HPDE6-E6E7 (cell line): ENCODE results near the gene LGSN.
"Not testable (repeated sequence)": the region's sequence is repeated elsewhere in the genome, so short reads cannot be mapped to it uniquely, and the experiment has no call there.

ENCODE experiments used
- DNase-seq: peaks from one replicate; pipeline ENCODE4 v3.0.0; 2011; ENCODE audit warnings: missing footprints; ENCODE audit errors: extremely low spot score

LGSN gene, protein sequence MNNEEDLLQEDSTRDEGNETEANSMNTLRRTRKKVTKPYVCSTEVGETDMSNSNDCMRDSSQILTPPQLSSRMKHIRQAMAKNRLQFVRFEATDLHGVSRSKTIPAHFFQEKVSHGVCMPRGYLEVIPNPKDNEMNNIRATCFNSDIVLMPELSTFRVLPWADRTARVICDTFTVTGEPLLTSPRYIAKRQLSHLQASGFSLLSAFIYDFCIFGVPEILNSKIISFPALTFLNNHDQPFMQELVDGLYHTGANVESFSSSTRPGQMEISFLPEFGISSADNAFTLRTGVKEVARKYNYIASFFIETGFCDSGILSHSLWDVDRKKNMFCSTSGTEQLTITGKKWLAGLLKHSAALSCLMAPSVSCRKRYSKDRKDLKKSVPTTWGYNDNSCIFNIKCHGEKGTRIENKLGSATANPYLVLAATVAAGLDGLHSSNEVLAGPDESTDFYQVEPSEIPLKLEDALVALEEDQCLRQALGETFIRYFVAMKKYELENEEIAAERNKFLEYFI

DNA sequence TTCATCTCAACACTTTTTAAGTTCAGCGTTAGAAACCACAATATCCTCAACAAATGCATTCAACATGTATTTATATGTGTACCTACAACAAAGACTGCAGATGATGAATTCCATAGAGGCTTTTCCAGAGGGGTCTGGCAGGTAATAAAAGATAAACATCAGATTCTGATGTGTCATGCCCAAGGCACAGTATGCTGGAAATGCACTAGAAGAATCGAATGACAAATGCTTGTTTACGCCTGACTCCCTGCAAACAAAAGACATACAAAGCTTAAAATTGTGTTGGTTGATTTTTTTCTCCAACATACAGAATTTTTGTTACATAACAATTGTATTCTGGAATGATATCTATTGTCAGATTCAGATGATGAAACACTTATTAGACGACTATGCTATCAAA is at the start of gene LGSN:
LGSN (minus strand) TSS at position 45 of the 400 bp plus-strand sequence; CDS start at position 5, 40 bp downstream.
- no peak for DNase-seq

DNA sequence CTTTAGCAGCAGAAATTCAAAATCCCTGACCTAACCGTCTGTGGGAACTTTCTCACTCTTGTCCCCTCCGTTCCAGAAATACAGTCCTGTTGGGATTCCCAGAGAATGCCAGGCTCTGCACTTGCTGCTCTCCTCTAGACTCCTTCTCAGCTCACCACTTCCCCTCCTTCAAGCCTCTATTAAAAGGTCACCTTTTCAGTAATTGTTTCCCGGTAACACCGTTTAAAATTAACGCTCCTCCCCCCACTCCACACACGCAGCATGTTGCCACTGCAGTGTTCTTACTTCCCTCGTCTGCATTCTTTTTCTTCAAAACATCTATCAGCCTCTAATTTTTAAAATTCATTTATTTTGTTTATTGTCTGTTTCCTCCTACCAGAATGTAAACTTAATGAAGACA is 48.6 kb upstream of the LGSN start:
- no peak for DNase-seq

DNA sequence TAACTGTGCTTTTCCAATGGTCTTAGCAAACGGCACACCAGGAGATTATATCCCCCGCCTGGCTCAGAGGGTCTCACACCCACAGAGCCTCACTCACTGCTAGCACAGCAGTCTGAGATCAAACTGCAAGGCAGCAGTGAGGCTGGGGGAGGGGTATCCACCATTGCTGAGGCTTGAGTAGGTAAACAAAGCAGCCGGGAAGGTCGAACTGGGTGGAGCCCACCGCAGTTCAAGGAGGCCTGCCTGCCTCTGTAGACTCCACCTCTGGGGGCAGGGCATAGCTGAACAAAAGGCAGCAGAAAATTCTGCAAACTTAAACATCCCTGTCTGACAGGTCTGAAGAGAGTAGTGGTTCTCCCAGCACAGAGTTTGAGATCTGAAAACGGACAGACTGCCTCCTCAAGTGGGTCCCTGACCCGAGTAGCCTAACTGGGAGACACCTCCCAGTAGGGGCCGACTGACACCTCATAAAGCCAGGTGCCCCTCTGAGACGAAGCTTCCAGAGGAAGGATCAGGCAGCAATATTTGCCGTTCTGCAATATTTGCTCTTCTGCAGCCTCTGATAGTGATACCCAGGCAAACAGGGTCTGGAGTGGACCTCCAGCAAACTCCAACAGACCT is 42.8 kb upstream of the LGSN start:
- not testable (repeated sequence) for DNase-seq

DNA sequence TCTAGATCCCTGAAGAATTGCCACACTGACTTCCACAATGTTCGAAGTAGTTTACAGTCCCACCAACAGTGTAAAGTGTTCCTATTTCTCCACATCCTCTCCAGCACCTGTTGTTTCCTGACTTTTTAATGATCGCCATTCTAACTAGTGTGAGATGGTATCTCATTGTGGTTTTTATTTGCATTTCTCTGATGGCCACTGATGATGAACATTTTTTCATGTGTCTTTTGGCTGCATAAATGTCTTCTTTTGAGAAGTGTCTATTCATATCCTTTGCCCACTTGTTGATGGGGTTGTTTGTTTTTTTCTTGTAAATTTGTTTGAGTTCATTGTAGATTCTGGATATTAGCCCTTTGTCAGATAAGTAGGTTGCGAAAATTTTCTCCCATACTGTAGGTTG is 37.6 kb upstream of the LGSN start:
- DNase-seq = not testable (repeated sequence)

DNA sequence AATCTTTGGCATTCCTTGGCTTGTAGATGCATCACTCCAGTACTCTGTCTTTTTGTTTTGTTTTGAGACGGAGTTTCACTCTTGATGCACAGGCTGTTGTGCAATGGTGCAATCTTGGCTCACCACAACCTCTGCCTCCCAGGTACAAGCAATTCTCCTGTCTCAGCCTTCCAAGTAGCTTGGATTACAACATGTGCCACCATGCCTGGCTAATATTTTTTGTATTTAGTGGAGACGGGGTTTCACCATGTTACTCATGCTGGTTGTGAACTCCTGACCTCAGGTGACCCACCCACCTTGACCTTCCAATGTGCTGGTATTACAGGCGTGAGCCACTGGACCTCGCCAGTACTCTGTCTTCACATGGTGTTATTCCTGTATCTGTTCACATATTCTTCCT is 35.8 kb upstream of the LGSN start:
- no peak for DNase-seq

DNA sequence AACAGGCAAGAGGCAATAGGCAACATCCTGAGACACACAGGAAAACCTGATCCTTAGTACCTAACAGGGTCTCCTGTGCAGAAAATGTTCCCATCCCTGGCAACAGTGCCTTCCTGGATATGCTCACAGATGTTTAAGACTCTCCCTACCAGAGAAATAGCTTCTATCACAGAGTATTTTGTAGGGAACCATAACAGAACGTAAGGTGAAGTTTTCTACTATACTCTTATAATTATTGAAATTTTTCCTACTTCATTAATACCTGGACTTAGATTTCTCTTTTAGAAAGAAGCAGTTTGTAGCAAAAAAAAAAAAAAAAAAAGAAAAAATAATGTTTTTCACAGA is 33.5 kb upstream of the LGSN start:
- no peak for DNase-seq

DNA sequence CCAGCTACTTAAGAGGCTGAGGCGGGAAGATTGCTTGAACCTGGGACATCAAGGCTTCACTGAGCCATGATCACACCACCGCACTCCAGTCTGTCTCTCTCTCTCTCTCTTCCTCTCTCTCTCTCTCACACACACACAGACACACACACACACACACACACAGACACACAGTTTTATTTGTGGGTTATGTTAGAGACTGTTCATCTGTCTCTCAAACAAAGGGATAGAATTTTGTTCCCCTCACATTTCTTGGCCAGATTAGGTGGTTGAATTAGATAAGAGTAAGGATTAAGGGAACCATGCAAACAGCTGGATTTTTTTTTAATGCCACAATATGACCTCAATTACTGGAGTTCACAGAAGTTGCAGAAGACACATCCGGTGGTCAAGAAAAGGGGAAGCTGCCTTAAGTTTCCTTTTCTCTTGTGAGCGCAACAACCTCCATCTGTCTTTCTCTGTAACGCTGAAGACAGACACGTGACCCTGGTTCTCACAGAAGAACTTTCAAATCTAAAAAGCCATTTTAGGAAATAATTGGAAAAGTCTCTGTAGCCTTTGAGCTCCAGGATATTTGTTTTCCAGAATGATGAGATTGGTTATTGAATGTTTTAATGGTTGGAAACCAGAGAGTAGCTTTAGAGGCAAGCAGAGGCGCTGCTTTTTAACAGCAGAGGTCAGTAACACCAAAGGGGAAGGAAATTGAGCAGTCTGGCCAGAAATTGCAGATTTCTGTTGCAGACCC is 32.9 kb upstream of the LGSN start:
- peak; percentile 21 for DNase-seq

DNA sequence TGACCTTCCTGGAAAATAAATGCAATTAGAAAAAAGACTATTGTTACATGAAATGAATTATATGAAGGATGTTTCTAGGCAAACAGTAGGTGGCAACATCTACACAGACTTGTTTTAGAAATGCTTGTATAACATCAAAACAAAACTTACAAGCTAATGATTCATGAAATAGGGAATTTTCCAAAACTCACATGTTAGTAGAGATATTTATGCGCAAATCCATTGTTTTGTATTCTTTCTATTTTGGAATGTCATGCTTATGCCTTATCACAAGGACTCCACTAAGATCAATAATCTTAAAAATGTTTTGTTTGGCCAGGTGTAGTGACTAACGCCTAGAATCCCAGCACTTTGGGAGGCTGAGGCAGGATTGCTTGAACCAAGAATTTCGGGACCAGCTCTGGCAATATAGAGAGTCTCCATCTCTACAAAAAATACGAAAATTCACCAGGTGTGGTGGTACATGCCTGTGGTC is 32.3 kb upstream of the LGSN start:
- DNase-seq = peak; percentile 10

DNA sequence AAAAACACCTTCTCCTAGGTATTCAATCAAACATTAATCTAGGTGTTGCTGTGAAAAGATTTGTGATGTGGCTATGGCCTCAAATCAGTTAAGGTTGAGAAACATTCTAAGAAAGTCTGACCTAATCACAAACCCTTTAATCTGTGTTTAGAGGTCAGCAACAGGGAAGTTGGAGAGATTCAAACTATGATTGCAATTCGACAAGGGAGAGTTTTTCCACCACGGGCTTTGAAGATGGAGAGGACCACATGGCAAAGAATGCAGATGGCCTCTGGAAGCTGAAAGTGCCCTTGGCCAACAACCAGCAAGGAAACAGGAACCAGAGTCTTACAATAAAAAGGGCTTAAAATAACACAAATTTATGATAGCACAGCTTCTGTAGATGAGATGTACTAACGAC is 29.6 kb upstream of the LGSN start:
- DNase-seq = no peak

DNA sequence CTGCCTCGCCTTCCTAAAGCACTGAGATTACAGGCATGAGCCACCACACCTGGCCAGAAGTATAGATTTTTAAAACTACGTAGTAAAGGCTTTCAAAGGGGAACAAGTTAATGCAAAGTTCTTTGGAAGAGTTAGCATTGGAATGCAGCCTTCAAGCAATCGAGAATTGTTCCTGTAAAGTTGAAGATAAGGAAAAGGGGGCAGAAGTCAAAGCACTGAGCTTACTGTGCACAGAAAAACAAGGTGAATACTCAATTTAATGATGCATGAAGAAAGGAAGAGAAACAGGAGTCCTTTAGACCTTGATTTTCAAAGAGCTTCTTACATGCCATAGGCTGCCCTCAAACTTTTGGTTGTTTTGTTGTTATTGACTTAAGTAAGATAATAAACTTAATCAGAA is 29.1 kb upstream of the LGSN start:
- no peak for DNase-seq

DNA sequence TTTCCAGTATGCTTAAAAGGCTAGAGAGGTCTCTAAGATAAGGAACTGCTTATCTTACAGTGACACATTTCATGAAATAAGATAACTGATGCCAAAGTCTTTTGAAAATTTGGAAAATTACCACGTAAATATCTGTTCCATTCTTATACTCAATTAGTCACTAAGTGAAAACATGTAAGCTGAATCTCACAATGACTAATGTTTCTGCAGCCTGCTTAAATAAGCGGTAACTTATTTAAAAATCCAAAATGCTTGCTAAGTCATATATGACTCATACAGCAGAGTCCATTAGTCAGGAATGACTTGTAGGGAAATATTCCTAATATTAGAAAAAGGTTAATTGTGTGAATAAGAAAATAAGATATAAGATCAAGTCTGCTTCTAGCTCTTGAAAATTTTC is 27.8 kb upstream of the LGSN start:
- DNase-seq = peak; percentile 54

DNA sequence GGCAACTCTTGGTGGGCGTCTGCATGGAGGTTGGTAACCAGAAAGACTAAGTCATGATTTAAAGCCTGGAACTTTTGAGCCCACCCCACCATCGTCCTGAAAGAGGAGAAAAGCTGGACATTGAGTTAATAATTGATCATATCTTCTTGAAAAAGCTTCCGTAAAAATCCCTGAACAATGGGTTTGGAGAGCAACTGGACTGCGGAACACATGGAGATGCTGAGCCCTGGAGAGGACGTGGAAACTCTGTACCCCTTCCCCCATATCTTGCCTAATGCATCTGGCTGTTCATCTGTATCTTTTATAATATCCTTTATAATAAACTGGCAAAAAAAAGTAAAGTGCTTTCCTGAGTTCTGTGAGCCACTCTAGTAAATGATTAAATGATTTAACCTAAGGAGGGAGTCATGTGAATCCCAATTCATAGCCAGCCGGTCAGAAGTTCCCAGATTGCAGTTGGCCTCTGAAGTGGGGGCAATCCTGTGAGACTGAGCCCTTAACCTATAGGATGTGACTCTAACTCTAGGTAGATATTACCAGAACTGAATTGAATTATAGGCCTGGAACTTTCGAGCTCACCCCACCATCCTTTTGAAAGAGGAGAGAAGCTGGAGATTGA is 26.5 kb upstream of the LGSN start:
- no peak for DNase-seq

DNA sequence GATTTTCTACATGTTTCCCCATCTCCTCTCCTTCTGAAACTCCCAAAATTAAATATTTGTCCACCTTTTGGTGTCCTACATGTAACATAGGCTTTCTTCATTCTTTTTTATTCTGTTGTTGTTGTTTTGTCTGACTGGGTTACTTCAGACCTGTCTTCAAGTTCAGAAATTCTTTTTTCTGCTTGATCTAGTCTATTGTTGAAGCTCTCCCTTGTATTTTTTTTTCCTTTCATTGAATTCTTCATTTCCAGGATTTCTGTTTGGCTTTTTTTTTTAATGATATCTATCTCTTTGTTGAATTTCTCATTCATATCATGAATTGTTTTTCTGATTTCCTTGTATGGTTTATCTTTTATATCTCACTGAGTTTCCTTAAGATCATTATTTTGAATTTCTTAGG is 20.6 kb upstream of the LGSN start:
- DNase-seq = no peak

DNA sequence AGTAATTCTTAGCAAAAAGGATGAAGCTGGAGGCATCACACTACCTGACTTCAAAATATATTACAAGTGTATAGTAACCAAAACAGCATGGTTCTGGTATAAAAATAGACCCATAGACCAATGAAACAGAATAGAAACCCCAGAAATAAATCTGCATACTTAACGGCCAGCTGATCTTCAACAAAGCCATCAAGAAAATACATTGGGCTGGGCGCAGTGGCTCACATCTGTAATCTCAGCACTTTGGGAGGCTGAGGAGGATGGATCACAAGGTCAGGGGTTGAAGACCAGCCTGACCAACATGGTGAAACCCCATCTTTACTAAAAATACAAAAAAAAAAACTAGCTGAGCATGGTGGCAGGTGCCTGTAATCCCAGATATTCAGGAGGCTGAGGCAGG is 14.9 kb upstream of the LGSN start:
- not testable (repeated sequence) for DNase-seq

DNA sequence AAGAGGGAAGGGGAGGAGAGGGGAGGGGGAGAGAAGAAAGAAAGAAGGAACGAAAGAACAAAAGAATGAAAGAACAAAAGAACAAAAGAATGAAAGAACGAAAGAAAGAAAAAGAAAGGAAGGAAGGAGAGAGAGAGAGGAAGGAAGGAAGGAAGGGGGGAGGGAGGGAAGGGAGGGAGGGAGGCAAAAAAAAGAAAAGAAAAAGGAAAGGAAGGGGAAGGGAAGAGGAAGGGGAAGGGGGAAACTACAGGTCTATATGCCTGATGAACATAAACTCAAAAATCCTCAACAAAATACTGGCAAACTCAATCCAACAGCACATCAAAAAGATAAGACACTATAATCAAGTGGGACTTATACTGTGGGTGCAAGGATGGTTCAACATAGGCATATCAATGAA is 13.7 kb upstream of the LGSN start:
- no peak for DNase-seq

DNA sequence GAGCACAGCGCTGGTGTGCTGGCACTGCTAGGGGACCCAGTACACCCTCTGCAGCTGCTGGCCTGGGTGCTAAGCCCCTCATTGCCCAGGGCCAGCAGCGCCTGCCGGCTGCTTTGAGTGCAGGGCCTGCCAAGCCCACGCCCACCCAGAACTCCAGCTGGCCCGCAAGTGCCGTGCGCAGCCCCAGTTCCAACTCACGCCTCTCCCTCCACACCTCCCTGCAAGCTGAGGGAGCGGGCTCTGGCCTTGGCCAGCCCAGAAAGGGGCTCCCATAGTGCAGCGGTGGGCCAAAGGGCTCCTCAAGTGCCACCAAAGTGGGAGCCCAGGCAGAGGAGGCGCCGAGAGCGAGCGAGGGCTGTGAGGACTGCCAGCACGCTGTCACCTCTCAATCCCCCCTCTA is 6.8 kb upstream of the LGSN start:
- DNase-seq = not testable (repeated sequence)

DNA sequence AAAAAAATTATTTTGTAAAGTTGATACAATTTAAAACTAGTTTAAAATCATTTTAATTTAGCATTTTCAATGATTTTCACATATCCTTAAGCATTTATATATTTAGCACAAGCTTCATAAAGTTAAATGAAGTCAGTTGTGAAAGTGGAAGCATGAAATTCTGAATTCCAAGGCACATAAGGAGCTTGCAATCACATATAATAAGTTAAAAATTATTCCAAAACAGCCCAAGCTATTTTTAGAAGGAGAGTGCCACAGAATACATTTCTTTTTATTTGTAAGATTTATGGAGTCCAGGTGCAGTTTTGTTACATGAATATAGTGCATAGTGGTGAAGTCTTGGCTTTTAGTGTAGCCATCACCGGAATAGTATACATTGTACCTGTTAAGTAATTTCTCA is 3.2 kb upstream of the LGSN start:
- no peak for DNase-seq

DNA sequence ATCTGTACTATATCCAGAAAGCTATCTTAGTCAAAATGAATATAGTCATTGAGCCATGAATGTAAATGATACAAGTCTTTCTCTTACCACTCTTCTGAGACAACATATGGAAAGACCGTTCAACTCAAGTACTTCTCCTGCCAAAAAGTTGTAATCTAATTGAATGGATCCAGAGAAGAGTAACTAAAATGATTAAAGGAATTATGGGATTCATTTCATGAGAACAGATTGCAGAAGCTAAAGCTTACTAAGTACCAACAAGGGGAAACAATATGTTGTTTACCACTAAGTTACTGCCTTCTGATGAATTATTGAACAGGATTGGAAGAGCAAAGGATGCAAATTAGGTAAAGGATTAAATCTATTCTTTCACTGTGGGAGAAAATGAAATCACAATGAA is 2.0 kb upstream of the LGSN start:
- no peak for DNase-seq

DNA sequence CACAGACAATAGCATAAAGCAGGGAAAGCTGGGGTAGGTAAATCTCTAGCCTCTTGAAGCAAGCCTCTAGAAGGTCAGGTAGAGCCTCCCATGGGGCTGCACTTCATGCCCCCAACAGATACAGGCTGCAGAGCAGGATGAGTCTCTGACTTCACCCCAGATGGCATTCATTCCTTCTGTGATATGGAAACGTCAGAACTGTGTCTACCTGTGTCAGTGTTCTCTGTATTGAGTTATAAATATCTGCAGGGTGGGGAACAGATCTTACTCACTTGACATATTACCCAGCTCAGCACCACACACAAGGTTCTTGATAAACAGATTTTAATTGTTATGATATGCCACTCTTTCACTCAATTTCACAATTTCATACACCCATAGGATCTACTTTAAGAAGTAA is 2.1 kb downstream of the LGSN start:
- no peak for DNase-seq

DNA sequence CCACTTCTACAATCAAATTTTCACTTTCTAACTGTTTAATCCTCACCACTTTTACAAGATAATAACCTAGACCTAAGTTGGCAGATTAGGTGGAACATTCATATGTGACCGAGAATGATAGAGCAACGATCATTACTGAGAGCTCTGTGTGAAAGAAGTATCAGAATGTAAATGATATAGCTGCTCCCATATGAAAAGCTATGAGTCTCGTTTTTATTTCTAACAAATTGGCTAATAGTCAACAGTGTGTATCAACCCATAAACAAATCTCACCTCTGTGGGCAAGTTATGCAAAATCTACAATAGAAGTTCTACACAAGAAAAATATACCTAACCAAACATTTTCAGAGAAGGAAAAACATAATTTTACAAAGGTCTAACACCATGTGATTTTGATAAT is 3.7 kb downstream of the LGSN start:
- DNase-seq = no peak

DNA sequence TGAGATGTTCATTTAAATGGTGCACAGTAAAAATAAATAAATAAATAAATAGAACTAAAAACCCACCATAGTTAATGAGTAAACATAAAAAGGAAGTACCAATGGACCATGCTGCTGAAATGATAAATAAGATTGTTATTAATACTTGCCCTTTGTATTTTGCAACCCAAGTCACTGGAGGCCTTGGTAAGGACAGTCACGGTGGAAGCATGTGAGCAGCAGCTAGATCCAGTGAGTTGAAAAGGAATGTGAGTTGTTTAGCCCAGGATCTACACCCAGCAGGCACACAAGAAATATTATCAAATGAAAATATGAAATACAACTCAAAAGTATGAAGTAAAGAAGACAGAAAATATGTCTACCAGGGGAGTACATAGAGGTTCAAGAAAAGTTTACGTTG is 6.7 kb downstream of the LGSN start:
- no peak for DNase-seq

DNA sequence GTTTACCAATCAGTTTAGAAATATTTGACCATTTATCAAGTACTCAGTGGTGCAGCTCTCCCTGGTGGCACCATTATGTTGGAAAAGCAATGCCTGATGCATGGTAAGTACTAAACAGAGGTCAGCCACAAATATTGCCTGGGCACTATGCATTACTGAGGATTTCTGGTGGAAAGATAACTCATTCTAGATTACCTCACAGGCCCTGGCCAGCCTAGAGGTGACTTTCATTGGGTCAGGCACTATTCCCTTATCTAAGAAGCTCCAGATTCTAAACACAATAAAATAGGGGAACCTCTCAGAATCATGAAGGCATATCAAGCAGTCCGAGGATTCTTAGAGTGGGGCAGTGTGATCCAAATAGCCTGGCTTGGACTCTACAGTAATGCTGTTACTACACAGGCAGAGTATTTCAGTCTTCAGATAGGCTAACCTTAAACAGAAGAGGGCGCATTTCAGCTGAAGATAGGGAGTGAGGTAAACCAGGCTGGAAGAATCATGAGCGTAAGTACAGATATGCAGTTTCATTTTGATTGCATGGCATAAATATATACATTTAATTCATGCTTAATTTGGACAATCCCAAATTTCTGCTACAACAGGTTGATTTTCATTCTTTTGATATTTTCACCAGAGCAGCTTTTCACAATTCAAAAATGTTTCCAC is 12.1 kb downstream of the LGSN start:
- peak; percentile 42 for DNase-seq
